IMR-90 (cell line): ENCODE measurements around the gene ITPR2. TPM values are rescaled to one million over a fixed set of nuclear protein-coding genes. Genes with fewer than 3 reads are reported as not detected.
"Not testable (repeated sequence)": the region's sequence is repeated elsewhere in the genome, so short reads cannot be mapped to it uniquely, and the experiment has no call there.

Experiments
- ATAC-seq: fragments of 200-7000 bp; cut with Tn5 transposase; 2 replicates; pipeline ENCODE4 v1.9.1; 2020; ENCODE audit warnings: low read depth, mild to moderate bottlenecking, moderate library complexity
- BruUV-seq: library from RNA; stranded (reverse); fragments of 400-500 nt; replicated peaks from 2 replicates; lab custom pipeline; 2021; lab: Mats Ljungman, UMichigan
- CTCF ChIA-PET: fragments of 300-600 bp; formaldehyde crosslinking; extraction: SDS; loops from one replicate; lab custom pipeline; 2021; ENCODE audit warnings: antibody characterized with exemption; lab: Yijun Ruan, JAX
- POLR2A ChIA-PET: fragments of 300-600 bp; sonication (Branson Sonifier 250); formaldehyde crosslinking; loops from one replicate; lab custom pipeline; 2022; ENCODE audit warnings: antibody characterized with exemption; ENCODE audit not compliant: unreplicated experiment; lab: Charles Lee
- DNase-seq: peaks from one replicate; pipeline ENCODE4 v3.0.0; 2013
- H2AFZ ChIP-seq: replicated peaks from 2 replicates; pipeline ENCODE3; 2013; ENCODE audit warnings: low read length, mild to moderate bottlenecking; ENCODE audit not compliant: poor library complexity
- H2AK5ac ChIP-seq: 2 replicates; pipeline ENCODE4 v1.6.1; 2013; ENCODE audit warnings: low read depth, low read length, inconsistent platforms
- H2AK9ac ChIP-seq: replicated peaks from 2 replicates; pipeline ENCODE3; 2013; ENCODE audit warnings: mild to moderate bottlenecking, low read depth, low read length, moderate library complexity; ENCODE audit not compliant: poor library complexity
- H2BK120ac ChIP-seq: 2 replicates; pipeline ENCODE4 v1.6.1; 2013; ENCODE audit warnings: low read depth, low read length, inconsistent platforms
- H2BK15ac ChIP-seq: 3 replicates; pipeline ENCODE4 v1.6.1; 2013; ENCODE audit warnings: low read depth, low read length, inconsistent platforms
- H2BK20ac ChIP-seq: 2 replicates; pipeline ENCODE4 v1.6.1; 2013; ENCODE audit warnings: low read depth, mild to moderate bottlenecking, inconsistent platforms, low read length, moderate library complexity
- H2BK5ac ChIP-seq: 2 replicates; pipeline ENCODE4 v1.6.1; 2013; ENCODE audit warnings: mild to moderate bottlenecking, low read depth, low read length, inconsistent platforms; ENCODE audit not compliant: poor library complexity, severe bottlenecking
- H3K14ac ChIP-seq: replicated peaks from 2 replicates; pipeline ENCODE4 v1.6.1; 2013; ENCODE audit warnings: low read depth, low read length, inconsistent platforms
- H3K18ac ChIP-seq: 2 replicates; pipeline ENCODE4 v1.6.1; 2013; ENCODE audit warnings: low read depth, low read length, control low read depth
- H3K23ac ChIP-seq: 2 replicates; pipeline ENCODE4 v1.6.1; 2013; ENCODE audit warnings: low read depth, low read length, inconsistent platforms
- H3K27ac ChIP-seq: 2 replicates; pipeline ENCODE4 v1.5.1; 2013; ENCODE audit warnings: mild to moderate bottlenecking, control low read depth, low read length; ENCODE audit not compliant: insufficient read depth
- H3K27me3 ChIP-seq: 2 replicates; pipeline ENCODE4 v1.6.1; 2013; ENCODE audit warnings: low read length; ENCODE audit not compliant: control insufficient read depth, insufficient read depth
- H3K36me3 ChIP-seq: 2 replicates; pipeline ENCODE4 v1.6.1; 2013; ENCODE audit warnings: low read length, mixed read lengths; ENCODE audit not compliant: control insufficient read depth, insufficient read depth
- H3K4ac ChIP-seq: 2 replicates; pipeline ENCODE4 v1.6.1; 2013; ENCODE audit warnings: low read depth, low read length, inconsistent platforms
- H3K4me1 ChIP-seq: 2 replicates; pipeline ENCODE4 v1.6.1; 2013; ENCODE audit warnings: low read length, mixed read lengths; ENCODE audit not compliant: control insufficient read depth, insufficient read depth
- H3K4me2 ChIP-seq: 2 replicates; pipeline ENCODE4 v1.6.1; 2013; ENCODE audit warnings: low read depth, mild to moderate bottlenecking, control low read depth, low read length, moderate library complexity
- H3K4me3 ChIP-seq: 2 replicates; pipeline ENCODE4 v1.5.1; 2013; ENCODE audit warnings: low read depth, mild to moderate bottlenecking, control low read depth, low read length, moderate library complexity; ENCODE audit not compliant: insufficient read depth
- H3K56ac ChIP-seq: 2 replicates; pipeline ENCODE4 v1.6.1; 2013; ENCODE audit warnings: low read length, inconsistent platforms; ENCODE audit not compliant: insufficient read depth; ENCODE audit errors: extremely low read depth
- H3K79me1 ChIP-seq, 2 experiments: 2 replicates each; pipeline ENCODE4 v1.6.1; 2013; ENCODE audit warnings: low read length in 2 of 2, inconsistent platforms in 1 of 2, low read depth in 1 of 2
- H3K9ac ChIP-seq: 2 replicates; pipeline ENCODE4 v1.6.1; 2013; ENCODE audit warnings: low read depth, low read length, control low read depth
- H3K9me1 ChIP-seq: 2 replicates; pipeline ENCODE4 v1.6.1; 2013; ENCODE audit warnings: low read length, inconsistent platforms; ENCODE audit not compliant: insufficient read depth
- H3K9me3 ChIP-seq: 2 replicates; pipeline ENCODE4 v1.6.1; 2013; ENCODE audit warnings: low read length; ENCODE audit not compliant: control insufficient read depth, insufficient read depth
- H4K20me1 ChIP-seq: 2 replicates; pipeline ENCODE4 v1.6.1; 2013; ENCODE audit warnings: low read length, inconsistent platforms; ENCODE audit not compliant: insufficient read depth
- H4K5ac ChIP-seq: 2 replicates; pipeline ENCODE4 v1.6.1; 2013; ENCODE audit warnings: mild to moderate bottlenecking, low read depth, low read length, control low read depth
- H4K8ac ChIP-seq, 2 experiments: 2 replicates each; pipeline ENCODE4 v1.6.1; 2013; ENCODE audit warnings: low read depth in 2 of 2, low read length in 2 of 2, control low read depth in 1 of 2, inconsistent platforms in 1 of 2
- H4K91ac ChIP-seq: 2 replicates; pipeline ENCODE4 v1.6.1; 2013; ENCODE audit warnings: low read depth, low read length, inconsistent platforms; ENCODE audit not compliant: insufficient read depth
- WGBS, 2 experiments: methylation state at CpG; one replicate each; pipeline versions ENCODE4 v1.1.5 to v1.1.7; 2013; ENCODE audit warnings: missing lambda C conversion rate in 2 of 2; ENCODE audit not compliant: insufficient read length in 1 of 2; ENCODE audit errors: extremely low coverage in 2 of 2; 5-methylcytosine and 5-hydroxymethylcytosine counted together
- dilution Hi-C: fragments of 300-500 bp; cut with HindIII; formaldehyde crosslinking; loops from one replicate; pipeline ENCODE4 v1.14.3; 2018; ENCODE audit warnings: low sequenced_read_pairs; ENCODE audit not compliant: unreplicated experiment
- in situ Hi-C: fragments of 300-500 bp; cut with MboI; formaldehyde crosslinking; loops from 3 replicates; pipeline ENCODE4 v1.14.3; 2019; ENCODE audit warnings: low sequenced_read_pairs, inconsistent platforms, mixed read lengths
- intact Hi-C: fragments of 100-400 bp; cut with micrococcal nuclease; formaldehyde crosslinking; loops from 2 replicates; pipeline ENCODE4 v1.10.0; 2022
- polyA plus RNA-seq, 3 experiments: library from polyadenylated mRNA; depleted of rRNA; stranded (reverse); fragments of >200 nt; gene quantifications; 2 replicates each; pipeline ENCODE4 v1.2.3, GENCODE V29; 2012; ENCODE audit warnings: low replicate concordance in 1 of 3
- total RNA-seq: library from RNA; depleted of rRNA; stranded (reverse); fragments of >200 nt; gene quantifications from 2 replicates; pipeline ENCODE4 v1.2.3, GENCODE V29; 2012

The ITPR2 gene
- total and polyA plus RNA-seq, 2 of the 4 experiments (the other 2 are of a cell fraction) = 1.2 to 9.0 TPM

DNA sequence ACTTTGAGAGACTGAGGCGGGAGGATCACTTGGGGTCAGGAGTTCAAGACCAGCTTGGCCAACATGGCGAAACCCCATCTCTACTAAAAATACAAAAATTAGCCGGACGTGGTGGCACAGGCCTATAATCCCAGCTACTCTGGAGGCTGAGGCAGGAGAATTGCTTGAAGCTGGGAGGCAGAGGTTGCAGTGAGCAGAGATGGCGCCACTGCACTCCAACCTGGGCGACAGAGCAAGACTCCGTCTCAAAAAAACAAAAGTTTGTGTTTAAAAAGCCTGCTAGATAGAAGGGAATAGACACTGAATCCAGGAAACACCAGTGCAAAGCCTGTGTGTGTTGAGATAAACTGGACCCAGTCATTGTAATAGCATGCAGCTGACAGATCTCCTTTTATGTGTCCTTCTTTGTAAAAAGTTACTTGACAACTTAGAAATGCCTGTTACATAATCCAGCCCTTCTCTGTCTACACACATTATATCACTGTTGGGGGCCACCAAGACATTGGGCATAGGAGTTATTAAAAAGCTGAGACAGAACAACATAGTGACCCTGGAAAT, 1.6 kb upstream of the ITPR2 start:
- H3K23ac ChIP-seq, H2BK15ac ChIP-seq, H4K5ac ChIP-seq, in situ Hi-C loops, H3K4ac ChIP-seq, H3K18ac ChIP-seq, H2AK9ac ChIP-seq, H2BK120ac ChIP-seq, dilution Hi-C loops, H3K27me3 ChIP-seq, BruUV-seq, H3K4me2 ChIP-seq, H3K9me3 ChIP-seq, POLR2A ChIA-PET, H2BK5ac ChIP-seq, ATAC-seq, H3K14ac ChIP-seq, DNase-seq, H3K27ac ChIP-seq, H3K9me1 ChIP-seq, H3K36me3 ChIP-seq, H2BK20ac ChIP-seq, H2AFZ ChIP-seq, H3K9ac ChIP-seq, H4K8ac ChIP-seq, H2AK5ac ChIP-seq, H4K20me1 ChIP-seq, H3K4me1 ChIP-seq, intact Hi-C loops, H4K91ac ChIP-seq, H3K56ac ChIP-seq, H3K4me3 ChIP-seq: not testable (repeated sequence)
- peaks cover 10 to 14% of the 10 kb centered on the region in 2 experiments for H3K79me1 ChIP-seq
- 100% methylated on average over 3 of the region's 7 CpGs; no CpG with 5 or more reads in 1 of the 2 experiments for WGBS, 2 experiments
- CTCF ChIA-PET = interaction anchor here (1.4 kb wide), 1 partner anchor 153 kb away, joined by 4 read pairs; no protein-coding TSS in a partner anchor
